SKM-1 (cell line): ENCODE measurements around the gene TOPBP1.
"Not testable (repeated sequence)": the region's sequence is repeated elsewhere in the genome, so short reads cannot be mapped to it uniquely, and the experiment has no call there.

Experiments
- DNase-seq: peaks from one replicate; lab custom pipeline; 2025; ENCODE audit not compliant: unreplicated experiment; lab: John Stamatoyannopoulos, UW

Gene TOPBP1

GRCh38 chr3:133674290-133674919 lies 12.7 kb upstream of the TOPBP1 start:
- no peak for DNase-seq

- DNase-seq: no peak
Measured at GRCh38 chr3:133673746-133674145, 12.0 kb upstream of the TOPBP1 start.

GRCh38 chr3:133672461-133672860 lies 10.7 kb upstream of the TOPBP1 start:
- DNase-seq: no peak

GRCh38 chr3:133670525-133670995 lies 8.8 kb upstream of the TOPBP1 start:
- no peak for DNase-seq

- DNase-seq: no peak
Measured at GRCh38 chr3:133669949-133670524, 8.3 kb upstream of the TOPBP1 start.

- DNase-seq: no peak
Measured at GRCh38 chr3:133667118-133667517, 5.4 kb upstream of the TOPBP1 start.

GRCh38 chr3:133665188-133665587 lies 3.4 kb upstream of the TOPBP1 start:
- not testable (repeated sequence) for DNase-seq

- peak; percentile 72 for DNase-seq
Measured at GRCh38 chr3:133663569-133664313, 2.0 kb upstream of the TOPBP1 start.

- DNase-seq: no peak
Measured at GRCh38 chr3:133662278-133662651, 524 bp upstream of the TOPBP1 start.

- DNase-seq: no peak
Measured at GRCh38 chr3:133659806-133660205, 1.9 kb downstream of the TOPBP1 start.

- DNase-seq: no peak
Measured at GRCh38 chr3:133655731-133656515, 5.8 kb downstream of the TOPBP1 start.

GRCh38 chr3:133649486-133650068 lies 12.2 kb downstream of the TOPBP1 start:
- DNase-seq: no peak

GRCh38 chr3:133644768-133645167 lies 17.0 kb downstream of the TOPBP1 start:
- no peak for DNase-seq

- no peak for DNase-seq
Measured at GRCh38 chr3:133643611-133644010, 18.1 kb downstream of the TOPBP1 start.

GRCh38 chr3:133641254-133641653 lies 20.5 kb downstream of the TOPBP1 start:
- no peak for DNase-seq

GRCh38 chr3:133633439-133633838 lies 28.3 kb downstream of the TOPBP1 start:
- DNase-seq: no peak

GRCh38 chr3:133629146-133629545 lies 32.6 kb downstream of the TOPBP1 start:
- no peak for DNase-seq

GRCh38 chr3:133627789-133628188 lies 34.0 kb downstream of the TOPBP1 start:
- no peak for DNase-seq

- DNase-seq: no peak
Measured at GRCh38 chr3:133620066-133620784, 41.5 kb downstream of the TOPBP1 start.

GRCh38 chr3:133611534-133611933 lies 50.2 kb downstream of the TOPBP1 start:
- no peak for DNase-seq
